Measurements from ENCODE around the gene NUP214. TPM values are rescaled to one million over a fixed set of nuclear protein-coding genes. Genes with fewer than 3 reads are reported as not detected.

The NUP214 gene
- total and polyA plus RNA-seq, 12 donors = 22.6 to 76.6 (median 36.8) TPM

- no peak for DNase-seq
- 87 to 95% (median 91%) methylated on average over 3 of the region's 3 CpGs for WGBS, 4 donors
- peaks cover 0 to 94% of the 10 kb centered on the region in 2 donors for H3K36me3 ChIP-seq (replicated peaks in 1 of 2)
- no peaks in the 10 kb centered on the region for H3K4me1 ChIP-seq (replicated peaks in 1 of 2)
- TF ChIP-seq POLR2A (IDR thresholded peaks at IDR 0.05) = no peak
- TF ChIP-seq, protein P1, sequence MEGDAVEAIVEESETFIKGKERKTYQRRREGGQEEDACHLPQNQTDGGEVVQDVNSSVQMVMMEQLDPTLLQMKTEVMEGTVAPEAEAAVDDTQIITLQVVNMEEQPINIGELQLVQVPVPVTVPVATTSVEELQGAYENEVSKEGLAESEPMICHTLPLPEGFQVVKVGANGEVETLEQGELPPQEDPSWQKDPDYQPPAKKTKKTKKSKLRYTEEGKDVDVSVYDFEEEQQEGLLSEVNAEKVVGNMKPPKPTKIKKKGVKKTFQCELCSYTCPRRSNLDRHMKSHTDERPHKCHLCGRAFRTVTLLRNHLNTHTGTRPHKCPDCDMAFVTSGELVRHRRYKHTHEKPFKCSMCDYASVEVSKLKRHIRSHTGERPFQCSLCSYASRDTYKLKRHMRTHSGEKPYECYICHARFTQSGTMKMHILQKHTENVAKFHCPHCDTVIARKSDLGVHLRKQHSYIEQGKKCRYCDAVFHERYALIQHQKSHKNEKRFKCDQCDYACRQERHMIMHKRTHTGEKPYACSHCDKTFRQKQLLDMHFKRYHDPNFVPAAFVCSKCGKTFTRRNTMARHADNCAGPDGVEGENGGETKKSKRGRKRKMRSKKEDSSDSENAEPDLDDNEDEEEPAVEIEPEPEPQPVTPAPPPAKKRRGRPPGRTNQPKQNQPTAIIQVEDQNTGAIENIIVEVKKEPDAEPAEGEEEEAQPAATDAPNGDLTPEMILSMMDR (IDR thresholded peaks at IDR 0.05) = no peak
- intact Hi-C loops (cut with DNase I) = no loop called here
- H3K4me3 ChIP-seq = no peak overlapping the region
- no peaks in the 10 kb centered on the region for H3K27me3 ChIP-seq
- H3K9me3 ChIP-seq (replicated peaks in 1 of 3) = no peaks in the 10 kb centered on the region
- no peak overlapping the region for H3K27ac ChIP-seq
Observed at GRCh38 chr9:131140550-131140949, 15.2 kb downstream of the NUP214 start.

DNA sequence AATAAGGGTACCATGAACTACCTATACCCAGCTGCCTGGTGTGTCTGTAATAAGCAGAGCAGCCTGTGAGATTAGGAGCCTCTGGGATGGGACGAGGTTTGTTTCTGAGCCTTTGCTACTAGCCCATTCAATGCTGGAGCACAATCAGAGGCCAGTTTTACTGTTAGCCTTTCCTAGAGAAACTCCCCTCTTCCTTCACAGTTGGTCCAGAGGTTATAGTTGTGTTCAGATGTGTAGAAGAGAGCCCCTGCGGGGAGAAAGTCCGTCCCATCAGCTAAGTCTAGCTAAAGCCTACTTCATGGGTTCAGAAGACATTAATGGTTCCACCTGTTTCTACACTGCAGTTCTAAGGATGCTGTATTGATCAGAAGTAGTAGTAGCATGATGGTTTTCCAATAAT is 16.8 kb downstream of the NUP214 start:
- DNase-seq = no peak
- Histone ChIP-seq H3K36me3 (replicated peaks in 1 of 2) (peaks cover 0 to 94% of the 10 kb centered on the region in 2 donors), H3K27ac (no peak overlapping the region), H3K27me3 (no peaks in the 10 kb centered on the region), H3K4me3 (no peak overlapping the region), H3K9me3 (replicated peaks in 1 of 3) (no peaks in the 10 kb centered on the region), H3K4me1 (replicated peaks in 1 of 2) (no peaks in the 10 kb centered on the region)
- no peak for TF ChIP-seq POLR2A (IDR thresholded peaks at IDR 0.05)
- TF ChIP-seq, protein P1 (IDR thresholded peaks at IDR 0.05) = no peak
- WGBS, 4 donors = 92 to 100% (median 95%) methylated on average over 3 of the region's 3 CpGs
- intact Hi-C loops (cut with DNase I) = no loop called here

DNA sequence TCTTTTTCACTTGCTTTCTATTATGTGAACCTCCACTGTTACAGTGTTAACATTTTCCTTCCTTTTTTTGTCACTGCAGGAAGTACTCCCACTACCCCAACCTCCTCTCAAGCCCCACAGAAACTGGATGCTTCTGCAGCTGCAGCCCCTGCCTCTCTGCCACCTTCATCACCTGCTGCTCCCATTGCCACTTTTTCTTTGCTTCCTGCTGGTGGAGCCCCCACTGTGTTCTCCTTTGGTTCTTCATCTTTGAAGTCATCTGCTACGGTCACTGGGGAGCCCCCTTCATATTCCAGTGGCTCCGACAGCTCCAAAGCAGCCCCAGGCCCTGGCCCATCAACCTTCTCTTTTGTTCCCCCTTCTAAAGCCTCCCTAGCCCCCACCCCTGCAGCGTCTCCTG is 18.8 kb downstream of the NUP214 start:
- TF ChIP-seq, protein P1 (IDR thresholded peaks at IDR 0.05) = no peak
- no peak overlapping the region for H3K4me3 ChIP-seq
- no peak overlapping the region for H3K27ac ChIP-seq
- intact Hi-C loops (cut with DNase I) = no loop called here
- DNase-seq = no peak
- H3K27me3 ChIP-seq = no peaks in the 10 kb centered on the region
- H3K4me1 ChIP-seq (replicated peaks in 1 of 2) = no peaks in the 10 kb centered on the region
- WGBS, 4 donors = 89 to 95% (median 92%) methylated on average over 3 of the region's 3 CpGs
- H3K36me3 ChIP-seq (replicated peaks in 1 of 2) = peaks cover 0 to 93% of the 10 kb centered on the region in 2 donors
- no peaks in the 10 kb centered on the region for H3K9me3 ChIP-seq (replicated peaks in 1 of 3)

DNA sequence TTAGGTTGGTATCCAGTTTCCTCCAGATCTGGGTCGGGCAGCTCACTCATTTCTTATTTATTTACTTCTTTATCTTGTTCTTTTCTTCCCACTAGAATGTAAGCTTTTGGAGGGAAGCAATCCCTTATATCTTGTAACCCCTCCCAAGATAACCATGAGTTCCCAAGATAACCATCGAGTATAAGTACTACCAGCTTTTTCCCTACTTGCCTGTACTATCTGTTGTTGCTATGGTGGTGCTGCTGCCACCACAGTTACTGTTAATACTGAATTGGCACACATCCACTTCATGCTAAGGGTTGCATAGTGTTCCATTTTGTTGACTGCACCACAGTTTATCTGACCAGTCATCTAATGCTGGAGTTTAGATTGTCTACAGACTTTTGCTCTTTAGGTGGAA is 19.9 kb downstream of the NUP214 start:
- no peaks in the 10 kb centered on the region for H3K4me1 ChIP-seq (replicated peaks in 1 of 2)
- DNase-seq = no peak
- whole genome bisulfite sequencing, 4 donors = 84 to 94% (median 88%) methylated on average over 2 of the region's 2 CpGs
- H3K27ac ChIP-seq = no peak overlapping the region
- no peaks in the 10 kb centered on the region for H3K9me3 ChIP-seq (replicated peaks in 1 of 3)
- H3K27me3 ChIP-seq = no peaks in the 10 kb centered on the region
- intact Hi-C loops (cut with DNase I) = no loop called here
- peaks cover 0 to 93% of the 10 kb centered on the region in 2 donors for H3K36me3 ChIP-seq (replicated peaks in 1 of 2)
- TF ChIP-seq, protein P1 (IDR thresholded peaks at IDR 0.05) = no peak
- no peak for TF ChIP-seq POLR2A (IDR thresholded peaks at IDR 0.05)
- no peak overlapping the region for H3K4me3 ChIP-seq

Measured in adrenal gland (tissue), 12 donors.